ENCODE results near the gene DLGAP4. TPM values are rescaled to one million over a fixed set of nuclear protein-coding genes. Genes with fewer than 3 reads are reported as not detected.

The DLGAP4 gene
- total and polyA plus RNA-seq, 2 of the 13 experiments (the other 11 are each of a cell fraction or from before 2014, with no cell fraction given) = 15.2 to 26.7 TPM

GRCh38 chr20:36270744-36271638 is 35.1 kb upstream of the DLGAP4 start (continued):
- TF ChIP-seq ZNF414 (CRISPR knock-in tag; IDR thresholded peaks at IDR 0.05) (no peak), SIN3A (IDR thresholded peaks at IDR 0.05; ENCODE audit: borderline replicate concordance, low read depth, low read length) (peak; percentile 86), ZNF530 (CRISPR knock-in tag; IDR thresholded peaks at IDR 0.05; ENCODE audit: low read depth) (0 out of 2 replicates have a peak, but pooled peaks have one; percentile 37), ZNF274 (CRISPR knock-in tag; IDR thresholded peaks at IDR 0.05) (no peak; the same call in 1 of the 2 replicates), ZNF180 (CRISPR knock-in tag; IDR thresholded peaks at IDR 0.05; ENCODE audit: borderline replicate concordance, low read depth) (no peak), ZNF878 (CRISPR knock-in tag; IDR thresholded peaks at IDR 0.05) (no peak), ZNF589 (CRISPR knock-in tag; conservative IDR thresholded peaks at IDR 0.05) (peak; percentile 68; the same call in 1 of the 2 replicates), GZF1 (CRISPR knock-in tag; IDR thresholded peaks at IDR 0.05) (no peak), USF2 (IDR thresholded peaks at IDR 0.05; ENCODE audit: low read depth, low read length) (peak; percentile 75), USF2 (CRISPR knock-in tag; IDR thresholded peaks at IDR 0.05; ENCODE audit: borderline replicate concordance) (peak; percentile 77; the same call in 1 of the 2 replicates), PCBP1 (IDR thresholded peaks at IDR 0.05; ENCODE audit: borderline replicate concordance, low read depth, low read length) (no peak), RXRB (CRISPR knock-in tag; IDR thresholded peaks at IDR 0.05; ENCODE audit: borderline replicate concordance) (peak; percentile 49), STAG1 (CRISPR knock-in tag; IDR thresholded peaks at IDR 0.05) (no peak), ZGPAT (CRISPR knock-in tag; IDR thresholded peaks at IDR 0.05) (peak; percentile 73), IRX3 (CRISPR knock-in tag; IDR thresholded peaks at IDR 0.05; ENCODE audit: borderline replicate concordance, low read depth) (no peak)

Data from HepG2 (cell line).